ENCODE data around the gene TRIM17. TPM values are rescaled to one million over a fixed set of nuclear protein-coding genes. Genes with fewer than 3 reads are reported as not detected.

The TRIM17 gene
- total RNA-seq, 2 donors from 2014 or later = 8.4 to 19.6 TPM

- WGBS, 2 experiments (ENCODE audit: insufficient coverage in 1 of 2, insufficient read length in 1 of 2) = 88 to 93% methylated on average over 8 to 10 of the region's 10 CpGs
- no peak overlapping the region for H3K27ac Mint-ChIP-seq
- no peak for DNase-seq
- Histone ChIP-seq H3K9me3 (ENCODE audit: control insufficient read depth, low read length) (no peaks in the 10 kb centered on the region), H3K36me3 (ENCODE audit: control insufficient read depth, insufficient read depth, low read length) (no peaks in the 10 kb centered on the region), H3K4me1 (ENCODE audit: control insufficient read depth, insufficient read depth, low read length) (no peaks in the 10 kb centered on the region), H3K27ac (ENCODE audit: low read depth, low read length) (no peak overlapping the region), H3K4me3 (ENCODE audit: low read length) (no peak overlapping the region), H3K27me3 (ENCODE audit: control insufficient read depth, insufficient read depth, low read length, poor library complexity, severe bottlenecking) (no peaks in the 10 kb centered on the region), H3K9ac (ENCODE audit: extremely low read depth, low read length, poor library complexity, severe bottlenecking) (no peak overlapping the region)
- H3K9me3 Mint-ChIP-seq = no peaks in the 10 kb centered on the region
- H3K36me3 Mint-ChIP-seq (ENCODE audit: low read depth) = peaks cover 5% of the 10 kb centered on the region
- no peak for TF ChIP-seq CTCF (conservative IDR thresholded peaks at IDR 0.05)
- no peak overlapping the region for H3K4me3 Mint-ChIP-seq
- peaks cover 21% of the 10 kb centered on the region for H3K27me3 Mint-ChIP-seq (ENCODE audit: insufficient read depth)
- peaks cover 8% of the 10 kb centered on the region for H3K4me1 Mint-ChIP-seq
These were observed 36.4 kb upstream of the TRIM17 start for GRCh38 chr1:228453022-228453560.

GRCh38 chr1:228452194-228453021, 35.7 kb upstream of the TRIM17 start:
- Histone ChIP-seq H3K27ac (ENCODE audit: low read depth, low read length) (no peak overlapping the region), H3K27me3 (ENCODE audit: control insufficient read depth, insufficient read depth, low read length, poor library complexity, severe bottlenecking) (peaks cover 4% of the 10 kb centered on the region), H3K9ac (ENCODE audit: extremely low read depth, low read length, poor library complexity, severe bottlenecking) (no peak overlapping the region), H3K36me3 (ENCODE audit: control insufficient read depth, insufficient read depth, low read length) (no peaks in the 10 kb centered on the region), H3K9me3 (ENCODE audit: control insufficient read depth, low read length) (no peaks in the 10 kb centered on the region), H3K4me1 (ENCODE audit: control insufficient read depth, insufficient read depth, low read length) (no peaks in the 10 kb centered on the region), H3K4me3 (ENCODE audit: low read length) (no peak overlapping the region)
- Mint-ChIP-seq H3K4me1 (peaks cover 6% of the 10 kb centered on the region), H3K36me3 (ENCODE audit: low read depth) (peaks cover 5% of the 10 kb centered on the region), H3K9me3 (no peaks in the 10 kb centered on the region), H3K4me3 (no peak overlapping the region), H3K27me3 (ENCODE audit: insufficient read depth) (peaks cover 26% of the 10 kb centered on the region), H3K27ac (no peak overlapping the region)
- no peak for TF ChIP-seq CTCF (conservative IDR thresholded peaks at IDR 0.05)
- no peak for DNase-seq
- WGBS, 2 experiments (ENCODE audit: insufficient coverage in 1 of 2, insufficient read length in 1 of 2) = 82 to 90% methylated on average over 3 to 10 of the region's 10 CpGs

GRCh38 chr1:228450200-228450599, 33.5 kb upstream of the TRIM17 start:
- 91 to 94% methylated on average over 5 to 9 of the region's 11 CpGs for WGBS, 2 experiments (ENCODE audit: insufficient coverage in 1 of 2, insufficient read length in 1 of 2)
- Histone ChIP-seq H3K27me3 (ENCODE audit: control insufficient read depth, insufficient read depth, low read length, poor library complexity, severe bottlenecking) (peaks cover 25% of the 10 kb centered on the region), H3K4me3 (ENCODE audit: low read length) (no peak overlapping the region), H3K9ac (ENCODE audit: extremely low read depth, low read length, poor library complexity, severe bottlenecking) (no peak overlapping the region), H3K27ac (ENCODE audit: low read depth, low read length) (no peak overlapping the region), H3K4me1 (ENCODE audit: control insufficient read depth, insufficient read depth, low read length) (no peaks in the 10 kb centered on the region), H3K36me3 (ENCODE audit: control insufficient read depth, insufficient read depth, low read length) (no peaks in the 10 kb centered on the region), H3K9me3 (ENCODE audit: control insufficient read depth, low read length) (no peaks in the 10 kb centered on the region)
- peaks cover 14% of the 10 kb centered on the region for H3K4me1 Mint-ChIP-seq
- H3K27ac Mint-ChIP-seq = no peak overlapping the region
- no peak for DNase-seq
- H3K27me3 Mint-ChIP-seq (ENCODE audit: insufficient read depth) = peaks cover 48% of the 10 kb centered on the region
- TF ChIP-seq CTCF (conservative IDR thresholded peaks at IDR 0.05) = no peak
- H3K9me3 Mint-ChIP-seq = no peaks in the 10 kb centered on the region
- H3K4me3 Mint-ChIP-seq = no peak overlapping the region
- H3K36me3 Mint-ChIP-seq (ENCODE audit: low read depth) = peaks cover 5% of the 10 kb centered on the region
